WTC11 (cell line): ENCODE data around the gene EHMT1.

Experiments
- ATF6 ChIP-seq: sonication (generic); formaldehyde crosslinking; IDR thresholded peaks from 2 replicates; pipeline ENCODE4 v1.8.1; 2023; ENCODE audit warnings: mild to moderate bottlenecking, missing genetic modification reagents
- JUN ChIP-seq: sonication (generic); formaldehyde crosslinking; IDR thresholded peaks from 2 replicates; pipeline ENCODE4 v1.8.0; 2023; ENCODE audit warnings: mild to moderate bottlenecking, missing genetic modification reagents
- NFATC4 ChIP-seq: fragments of 250-450 bp; sonication (Bioruptor Pico); IDR thresholded peaks from 2 replicates; pipeline ENCODE4 v1.9.0; 2021; ENCODE audit warnings: mild to moderate bottlenecking
- NR2C2 ChIP-seq: sonication (generic); formaldehyde crosslinking; IDR thresholded peaks from 2 replicates; pipeline ENCODE4 v1.8.0; 2022; ENCODE audit warnings: mild to moderate bottlenecking, missing genetic modification reagents
- RELA ChIP-seq: sonication (generic); formaldehyde crosslinking; IDR thresholded peaks from 2 replicates; pipeline ENCODE4 v1.8.1; 2022; ENCODE audit warnings: missing genetic modification reagents, mild to moderate bottlenecking, borderline replicate concordance
- SP1 ChIP-seq: sonication (generic); formaldehyde crosslinking; conservative IDR thresholded peaks from 2 replicates; pipeline ENCODE4 v1.8.1; 2022; ENCODE audit warnings: missing genetic modification reagents
- STAT6 ChIP-seq: sonication (generic); formaldehyde crosslinking; conservative IDR thresholded peaks from 2 replicates; pipeline ENCODE4 v1.8.1; 2023; ENCODE audit warnings: mild to moderate bottlenecking, low read depth, missing genetic modification reagents, moderate library complexity
- TCF7 ChIP-seq: sonication (generic); formaldehyde crosslinking; IDR thresholded peaks from 2 replicates; pipeline ENCODE4 v1.8.0; 2022; ENCODE audit warnings: mild to moderate bottlenecking, low read depth, missing genetic modification reagents, moderate library complexity
- USF2 ChIP-seq: sonication (generic); formaldehyde crosslinking; IDR thresholded peaks from 2 replicates; pipeline ENCODE4 v1.8.1; 2023; ENCODE audit warnings: mild to moderate bottlenecking, missing genetic modification reagents, moderate library complexity
- TF ChIP-seq, protein P1 (sequence below): fragments of 200-600 bp; IDR thresholded peaks from 2 replicates; pipeline ENCODE4 v1.8.0; 2022; ENCODE audit warnings: antibody characterized with exemption
- TF ChIP-seq, protein P2 (sequence below): sonication (generic); formaldehyde crosslinking; IDR thresholded peaks from 2 replicates; pipeline ENCODE4 v1.8.1; 2022; ENCODE audit warnings: low read depth, missing genetic modification reagents, borderline replicate concordance
- TF ChIP-seq, protein P3 (sequence below): sonication (generic); formaldehyde crosslinking; IDR thresholded peaks from 2 replicates; pipeline ENCODE4 v1.8.0; 2023; ENCODE audit warnings: mild to moderate bottlenecking, missing genetic modification reagents

DNA sequence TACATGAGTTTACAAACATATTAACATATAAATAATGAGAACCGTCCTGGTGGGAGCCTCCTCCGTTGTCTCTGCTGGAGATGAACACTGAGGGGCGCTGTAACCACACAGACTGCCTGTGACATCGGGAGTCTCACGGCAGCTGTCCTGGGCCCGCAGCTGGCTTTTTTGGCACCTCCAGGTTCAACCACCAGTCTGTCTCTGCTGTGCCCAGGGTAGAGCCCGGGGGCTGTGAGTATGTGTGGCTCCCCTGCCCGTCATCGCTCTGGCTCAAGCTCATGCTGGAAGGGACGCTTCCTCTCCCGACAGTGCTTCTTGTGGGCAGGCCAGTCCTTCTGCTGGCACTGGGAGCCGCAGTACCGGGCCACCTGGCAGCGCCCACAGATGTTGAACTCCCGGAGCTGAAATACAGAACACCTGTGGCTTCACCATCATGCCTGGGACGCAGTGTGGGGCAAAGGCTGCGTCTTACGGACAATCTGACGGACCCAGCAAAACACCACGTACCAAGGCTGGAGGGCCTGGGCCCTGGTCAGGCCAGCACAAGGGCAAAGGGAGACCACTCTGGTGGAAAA, 36.4 kb upstream of the EHMT1 start:
- TF ChIP-seq, protein P1, sequence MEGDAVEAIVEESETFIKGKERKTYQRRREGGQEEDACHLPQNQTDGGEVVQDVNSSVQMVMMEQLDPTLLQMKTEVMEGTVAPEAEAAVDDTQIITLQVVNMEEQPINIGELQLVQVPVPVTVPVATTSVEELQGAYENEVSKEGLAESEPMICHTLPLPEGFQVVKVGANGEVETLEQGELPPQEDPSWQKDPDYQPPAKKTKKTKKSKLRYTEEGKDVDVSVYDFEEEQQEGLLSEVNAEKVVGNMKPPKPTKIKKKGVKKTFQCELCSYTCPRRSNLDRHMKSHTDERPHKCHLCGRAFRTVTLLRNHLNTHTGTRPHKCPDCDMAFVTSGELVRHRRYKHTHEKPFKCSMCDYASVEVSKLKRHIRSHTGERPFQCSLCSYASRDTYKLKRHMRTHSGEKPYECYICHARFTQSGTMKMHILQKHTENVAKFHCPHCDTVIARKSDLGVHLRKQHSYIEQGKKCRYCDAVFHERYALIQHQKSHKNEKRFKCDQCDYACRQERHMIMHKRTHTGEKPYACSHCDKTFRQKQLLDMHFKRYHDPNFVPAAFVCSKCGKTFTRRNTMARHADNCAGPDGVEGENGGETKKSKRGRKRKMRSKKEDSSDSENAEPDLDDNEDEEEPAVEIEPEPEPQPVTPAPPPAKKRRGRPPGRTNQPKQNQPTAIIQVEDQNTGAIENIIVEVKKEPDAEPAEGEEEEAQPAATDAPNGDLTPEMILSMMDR: peak; percentile 53; the same call in 1 of the 2 replicates
- TF ChIP-seq, protein P2, sequence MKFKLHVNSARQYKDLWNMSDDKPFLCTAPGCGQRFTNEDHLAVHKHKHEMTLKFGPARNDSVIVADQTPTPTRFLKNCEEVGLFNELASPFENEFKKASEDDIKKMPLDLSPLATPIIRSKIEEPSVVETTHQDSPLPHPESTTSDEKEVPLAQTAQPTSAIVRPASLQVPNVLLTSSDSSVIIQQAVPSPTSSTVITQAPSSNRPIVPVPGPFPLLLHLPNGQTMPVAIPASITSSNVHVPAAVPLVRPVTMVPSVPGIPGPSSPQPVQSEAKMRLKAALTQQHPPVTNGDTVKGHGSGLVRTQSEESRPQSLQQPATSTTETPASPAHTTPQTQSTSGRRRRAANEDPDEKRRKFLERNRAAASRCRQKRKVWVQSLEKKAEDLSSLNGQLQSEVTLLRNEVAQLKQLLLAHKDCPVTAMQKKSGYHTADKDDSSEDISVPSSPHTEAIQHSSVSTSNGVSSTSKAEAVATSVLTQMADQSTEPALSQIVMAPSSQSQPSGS (CRISPR knock-in tag): no peak
- no peak for TF ChIP-seq STAT6
- TF ChIP-seq, protein P3, sequence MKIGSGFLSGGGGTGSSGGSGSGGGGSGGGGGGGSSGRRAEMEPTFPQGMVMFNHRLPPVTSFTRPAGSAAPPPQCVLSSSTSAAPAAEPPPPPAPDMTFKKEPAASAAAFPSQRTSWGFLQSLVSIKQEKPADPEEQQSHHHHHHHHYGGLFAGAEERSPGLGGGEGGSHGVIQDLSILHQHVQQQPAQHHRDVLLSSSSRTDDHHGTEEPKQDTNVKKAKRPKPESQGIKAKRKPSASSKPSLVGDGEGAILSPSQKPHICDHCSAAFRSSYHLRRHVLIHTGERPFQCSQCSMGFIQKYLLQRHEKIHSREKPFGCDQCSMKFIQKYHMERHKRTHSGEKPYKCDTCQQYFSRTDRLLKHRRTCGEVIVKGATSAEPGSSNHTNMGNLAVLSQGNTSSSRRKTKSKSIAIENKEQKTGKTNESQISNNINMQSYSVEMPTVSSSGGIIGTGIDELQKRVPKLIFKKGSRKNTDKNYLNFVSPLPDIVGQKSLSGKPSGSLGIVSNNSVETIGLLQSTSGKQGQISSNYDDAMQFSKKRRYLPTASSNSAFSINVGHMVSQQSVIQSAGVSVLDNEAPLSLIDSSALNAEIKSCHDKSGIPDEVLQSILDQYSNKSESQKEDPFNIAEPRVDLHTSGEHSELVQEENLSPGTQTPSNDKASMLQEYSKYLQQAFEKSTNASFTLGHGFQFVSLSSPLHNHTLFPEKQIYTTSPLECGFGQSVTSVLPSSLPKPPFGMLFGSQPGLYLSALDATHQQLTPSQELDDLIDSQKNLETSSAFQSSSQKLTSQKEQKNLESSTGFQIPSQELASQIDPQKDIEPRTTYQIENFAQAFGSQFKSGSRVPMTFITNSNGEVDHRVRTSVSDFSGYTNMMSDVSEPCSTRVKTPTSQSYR (CRISPR knock-in tag): no peak
- no peak for TF ChIP-seq TCF7 (CRISPR knock-in tag)
- no peak for TF ChIP-seq RELA (CRISPR knock-in tag)
- TF ChIP-seq USF2 (CRISPR knock-in tag): no peak
- TF ChIP-seq SP1: no peak
- TF ChIP-seq ATF6 (CRISPR knock-in tag): no peak
- TF ChIP-seq NFATC4 (CRISPR knock-in tag): no peak
- no peak for TF ChIP-seq NR2C2
- TF ChIP-seq JUN (CRISPR knock-in tag): no peak
